ENCODE data around the gene CACNA1B.

DNA sequence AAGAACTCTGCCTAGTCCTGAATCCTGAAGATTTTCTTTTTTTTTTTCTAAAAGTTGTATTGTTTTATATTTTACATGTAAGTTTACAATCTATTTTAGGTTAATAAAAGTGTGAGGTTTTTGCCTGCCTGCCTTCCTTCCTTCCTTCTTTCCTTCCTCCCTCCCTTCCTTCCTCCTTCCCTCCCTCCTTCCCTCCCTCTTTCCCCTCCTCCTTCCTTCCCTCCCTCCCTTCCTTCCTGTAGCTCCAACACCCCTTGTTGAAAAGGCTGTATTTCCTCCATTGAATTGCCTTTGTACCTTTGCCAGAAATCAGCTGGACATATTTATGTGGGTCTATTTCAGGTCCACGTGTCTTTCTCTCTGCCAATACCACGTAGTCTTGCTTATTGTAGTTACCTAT, 46.6 kb downstream of the CACNA1B start:
- TF ChIP-seq POLR2A (IDR thresholded peaks at IDR 0.05), result no peak
- TF ChIP-seq, protein P1, sequence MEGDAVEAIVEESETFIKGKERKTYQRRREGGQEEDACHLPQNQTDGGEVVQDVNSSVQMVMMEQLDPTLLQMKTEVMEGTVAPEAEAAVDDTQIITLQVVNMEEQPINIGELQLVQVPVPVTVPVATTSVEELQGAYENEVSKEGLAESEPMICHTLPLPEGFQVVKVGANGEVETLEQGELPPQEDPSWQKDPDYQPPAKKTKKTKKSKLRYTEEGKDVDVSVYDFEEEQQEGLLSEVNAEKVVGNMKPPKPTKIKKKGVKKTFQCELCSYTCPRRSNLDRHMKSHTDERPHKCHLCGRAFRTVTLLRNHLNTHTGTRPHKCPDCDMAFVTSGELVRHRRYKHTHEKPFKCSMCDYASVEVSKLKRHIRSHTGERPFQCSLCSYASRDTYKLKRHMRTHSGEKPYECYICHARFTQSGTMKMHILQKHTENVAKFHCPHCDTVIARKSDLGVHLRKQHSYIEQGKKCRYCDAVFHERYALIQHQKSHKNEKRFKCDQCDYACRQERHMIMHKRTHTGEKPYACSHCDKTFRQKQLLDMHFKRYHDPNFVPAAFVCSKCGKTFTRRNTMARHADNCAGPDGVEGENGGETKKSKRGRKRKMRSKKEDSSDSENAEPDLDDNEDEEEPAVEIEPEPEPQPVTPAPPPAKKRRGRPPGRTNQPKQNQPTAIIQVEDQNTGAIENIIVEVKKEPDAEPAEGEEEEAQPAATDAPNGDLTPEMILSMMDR (IDR thresholded peaks at IDR 0.05), result no peak
